DOHH2 (cell line): ENCODE measurements around the gene TMEM266.

Experiments
- H3F3A ChIP-seq: fragments of 200-600 bp; sonication (generic), shearing (Covaris generic); 2 replicates; pipeline ENCODE4 v1.6.0; 2016; ENCODE audit warnings: antibody characterized with exemption, mild to moderate bottlenecking; ENCODE audit not compliant: control insufficient read depth, insufficient read depth
- H3K27ac ChIP-seq: fragments of 200-600 bp; sonication (generic); 2 replicates; pipeline ENCODE4 v1.5.1; 2014; ENCODE audit warnings: low read depth, mild to moderate bottlenecking, low read length, moderate library complexity
- H3K27me3 ChIP-seq: fragments of 200-600 bp; sonication (generic); 2 replicates; pipeline ENCODE4 v1.6.1; 2014; ENCODE audit warnings: mild to moderate bottlenecking, low read length, mixed read lengths; ENCODE audit not compliant: control insufficient read depth
- H3K36me3 ChIP-seq: fragments of 200-600 bp; sonication (generic); 2 replicates; pipeline ENCODE4 v1.6.1; 2014; ENCODE audit warnings: mild to moderate bottlenecking, low read length, moderate library complexity, mixed read lengths; ENCODE audit not compliant: control insufficient read depth
- H3K4me1 ChIP-seq: fragments of 200-600 bp; sonication (generic); 2 replicates; pipeline ENCODE4 v1.6.1; 2014; ENCODE audit warnings: mild to moderate bottlenecking, low read length, mixed read lengths; ENCODE audit not compliant: control insufficient read depth
- H3K4me2 ChIP-seq: fragments of 200-600 bp; sonication (generic); 2 replicates; pipeline ENCODE4 v1.6.0; 2014; ENCODE audit warnings: mild to moderate bottlenecking, low read length, moderate library complexity
- H3K4me3 ChIP-seq: fragments of 200-600 bp; sonication (generic); 2 replicates; pipeline ENCODE4 v1.5.1; 2014; ENCODE audit warnings: mild to moderate bottlenecking, low read length, mixed read lengths
- H3K79me2 ChIP-seq: fragments of 200-600 bp; sonication (generic); 2 replicates; pipeline ENCODE4 v1.6.1; 2014; ENCODE audit warnings: mild to moderate bottlenecking, low read length, mixed read lengths; ENCODE audit not compliant: control insufficient read depth
- H3K9me2 ChIP-seq: fragments of 200-600 bp; sonication (generic); replicated peaks from 2 replicates; pipeline ENCODE4 v1.6.1; 2014; ENCODE audit warnings: mild to moderate bottlenecking, low read length, mixed read lengths; ENCODE audit not compliant: control insufficient read depth
- H3K9me3 ChIP-seq: fragments of 200-600 bp; sonication (generic); 2 replicates; pipeline ENCODE4 v1.6.1; 2014; ENCODE audit warnings: antibody characterized with exemption, low read length, mixed read lengths; ENCODE audit not compliant: control insufficient read depth, insufficient read depth
- H4K20me1 ChIP-seq: fragments of 200-600 bp; sonication (generic); 2 replicates; pipeline ENCODE4 v1.6.0; 2014; ENCODE audit warnings: low read depth, mild to moderate bottlenecking, antibody characterized with exemption, low read length, moderate library complexity; ENCODE audit not compliant: control insufficient read depth, insufficient read depth
- EZH2phosphoT487 ChIP-seq: fragments of 200-600 bp; sonication (generic); IDR thresholded peaks from 2 replicates; pipeline ENCODE4 v1.6.1; 2017; ENCODE audit warnings: borderline replicate concordance, mild to moderate bottlenecking, antibody characterized with exemption, low read length, moderate library complexity, mixed read lengths
- TF ChIP-seq, protein P1 (sequence below): fragments of 200-600 bp; sonication (generic); IDR thresholded peaks from one replicate; pipeline ENCODE4 v1.5.1; 2014; ENCODE audit warnings: antibody characterized with exemption, mild to moderate bottlenecking, low read depth, low read length; ENCODE audit not compliant: poor library complexity, severe bottlenecking

Gene TMEM266

DNA sequence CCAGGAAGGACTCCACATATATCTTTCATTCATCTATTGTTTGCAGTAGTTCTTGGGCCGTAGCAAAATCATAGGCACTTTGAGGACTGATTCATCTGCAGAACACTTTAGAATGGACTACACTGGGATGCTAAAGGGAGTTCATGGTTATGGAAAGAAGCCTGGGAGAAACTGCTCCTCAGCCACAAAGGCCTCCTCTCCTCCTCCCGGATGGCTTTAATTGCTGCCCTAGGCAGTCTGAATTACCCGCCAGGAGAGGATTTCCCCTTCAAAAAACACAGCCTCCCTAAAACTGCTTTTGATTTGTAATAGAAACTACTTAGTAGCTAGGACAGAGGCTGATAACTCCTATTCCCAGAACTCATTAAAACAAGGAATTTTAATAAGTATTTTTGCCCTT, 4.6 kb downstream of the TMEM266 start:
- no peaks in the 10 kb centered on the region for H3K79me2 ChIP-seq
- H3K27me3 ChIP-seq: peaks cover 58% of the 10 kb centered on the region
- no peak for TF ChIP-seq EZH2phosphoT487
- TF ChIP-seq, protein P1, sequence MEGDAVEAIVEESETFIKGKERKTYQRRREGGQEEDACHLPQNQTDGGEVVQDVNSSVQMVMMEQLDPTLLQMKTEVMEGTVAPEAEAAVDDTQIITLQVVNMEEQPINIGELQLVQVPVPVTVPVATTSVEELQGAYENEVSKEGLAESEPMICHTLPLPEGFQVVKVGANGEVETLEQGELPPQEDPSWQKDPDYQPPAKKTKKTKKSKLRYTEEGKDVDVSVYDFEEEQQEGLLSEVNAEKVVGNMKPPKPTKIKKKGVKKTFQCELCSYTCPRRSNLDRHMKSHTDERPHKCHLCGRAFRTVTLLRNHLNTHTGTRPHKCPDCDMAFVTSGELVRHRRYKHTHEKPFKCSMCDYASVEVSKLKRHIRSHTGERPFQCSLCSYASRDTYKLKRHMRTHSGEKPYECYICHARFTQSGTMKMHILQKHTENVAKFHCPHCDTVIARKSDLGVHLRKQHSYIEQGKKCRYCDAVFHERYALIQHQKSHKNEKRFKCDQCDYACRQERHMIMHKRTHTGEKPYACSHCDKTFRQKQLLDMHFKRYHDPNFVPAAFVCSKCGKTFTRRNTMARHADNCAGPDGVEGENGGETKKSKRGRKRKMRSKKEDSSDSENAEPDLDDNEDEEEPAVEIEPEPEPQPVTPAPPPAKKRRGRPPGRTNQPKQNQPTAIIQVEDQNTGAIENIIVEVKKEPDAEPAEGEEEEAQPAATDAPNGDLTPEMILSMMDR: no peak
- H3K4me2 ChIP-seq: no peak overlapping the region
- no peaks in the 10 kb centered on the region for H4K20me1 ChIP-seq
- no peaks in the 10 kb centered on the region for H3K9me2 ChIP-seq
- H3K4me3 ChIP-seq: no peak overlapping the region
- H3K9me3 ChIP-seq: no peaks in the 10 kb centered on the region
- H3K27ac ChIP-seq: no peak overlapping the region
- no peaks in the 10 kb centered on the region for H3K36me3 ChIP-seq
- no peaks in the 10 kb centered on the region for H3F3A ChIP-seq
- H3K4me1 ChIP-seq: peaks cover 1% of the 10 kb centered on the region; the same call in 1 of the 2 replicates

DNA sequence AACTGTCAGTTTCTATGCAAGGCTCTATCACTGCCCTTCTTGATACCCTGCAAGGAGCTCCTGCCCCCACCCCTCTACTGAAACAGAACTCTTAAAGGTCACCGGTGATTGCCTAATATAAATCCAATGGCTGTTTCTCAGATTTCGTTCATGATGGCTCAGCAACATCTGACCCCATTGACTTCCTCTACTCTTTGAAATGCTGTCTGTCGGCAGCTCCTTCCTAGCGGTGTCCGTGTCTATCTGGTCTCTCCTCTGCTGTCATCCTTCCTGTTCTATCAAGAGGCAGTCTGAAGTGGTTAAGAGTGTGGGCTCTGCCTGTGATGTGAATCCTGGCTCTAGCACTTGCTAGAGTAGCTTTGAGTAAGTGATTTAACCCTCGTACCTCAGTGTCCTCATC, 5.5 kb downstream of the TMEM266 start:
- H4K20me1 ChIP-seq: no peaks in the 10 kb centered on the region
- H3K9me2 ChIP-seq: no peaks in the 10 kb centered on the region
- H3K79me2 ChIP-seq: no peaks in the 10 kb centered on the region
- no peak for TF ChIP-seq EZH2phosphoT487
- TF ChIP-seq, protein P1: no peak
- no peaks in the 10 kb centered on the region for H3K36me3 ChIP-seq
- no peaks in the 10 kb centered on the region for H3K9me3 ChIP-seq
- no peak overlapping the region for H3K4me3 ChIP-seq
- H3K27me3 ChIP-seq: peaks cover 53% of the 10 kb centered on the region
- no peaks in the 10 kb centered on the region for H3F3A ChIP-seq
- H3K27ac ChIP-seq: no peak overlapping the region
- H3K4me2 ChIP-seq: no peak overlapping the region
- H3K4me1 ChIP-seq: no peaks in the 10 kb centered on the region

DNA sequence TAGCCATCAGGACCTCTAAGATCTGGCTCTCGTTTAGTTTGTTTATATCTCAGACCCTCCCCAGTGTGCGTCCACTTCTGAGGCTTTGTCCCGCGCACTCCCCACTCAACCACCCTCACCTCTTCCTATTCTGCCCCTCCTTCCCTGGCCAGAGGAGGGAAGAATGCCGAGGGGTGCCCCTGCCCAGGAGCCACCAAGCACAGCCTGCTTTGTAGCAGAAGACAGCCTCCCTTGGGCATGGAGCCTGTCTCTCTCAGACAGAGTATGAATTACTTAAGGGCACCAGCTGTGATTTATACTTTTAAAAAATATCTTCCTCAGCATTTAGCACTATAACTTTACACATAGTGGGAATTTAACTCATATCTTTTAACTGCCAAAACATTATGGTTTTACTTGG, 6.0 kb downstream of the TMEM266 start:
- no peak overlapping the region for H3K4me2 ChIP-seq

More for the DNA sequence above, 6.0 kb downstream of the TMEM266 start:
- no peak for TF ChIP-seq EZH2phosphoT487
- TF ChIP-seq, protein P1: no peak
- H3F3A ChIP-seq: no peaks in the 10 kb centered on the region
- H3K9me2 ChIP-seq: no peaks in the 10 kb centered on the region
- H3K27me3 ChIP-seq: peaks cover 47% of the 10 kb centered on the region
- no peak overlapping the region for H3K27ac ChIP-seq
- H3K36me3 ChIP-seq: no peaks in the 10 kb centered on the region
- H3K9me3 ChIP-seq: no peaks in the 10 kb centered on the region
- no peaks in the 10 kb centered on the region for H4K20me1 ChIP-seq
- H3K4me1 ChIP-seq: no peaks in the 10 kb centered on the region
- H3K4me3 ChIP-seq: no peak overlapping the region
- no peaks in the 10 kb centered on the region for H3K79me2 ChIP-seq
